ENCODE data around the gene MRPL46.

DNA sequence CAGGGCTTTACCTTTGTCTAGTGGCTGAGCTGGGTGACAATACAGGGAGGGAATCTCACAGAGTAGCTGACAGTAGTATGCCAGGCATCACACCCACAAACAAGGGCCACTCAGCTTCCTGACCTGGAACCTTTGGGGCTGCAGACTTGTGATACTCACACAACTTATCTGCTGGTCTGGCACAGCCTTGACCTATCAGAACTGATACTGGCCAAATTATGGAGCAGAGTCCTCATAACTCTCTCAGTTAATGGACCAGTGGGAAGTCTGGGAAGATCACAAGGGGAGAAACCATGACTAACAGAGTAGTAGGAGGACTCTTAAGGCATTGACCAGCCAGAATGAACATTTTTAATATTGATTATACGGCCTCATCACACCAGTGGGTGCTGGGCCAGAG lies 19.4 kb downstream of the MRPL46 start:
- TF ChIP-seq GATA2 (IDR thresholded peaks at IDR 0.05; ENCODE audit: low read depth, low read length) (no peak), GATA3 (IDR thresholded peaks at IDR 0.05; ENCODE audit: low read depth, low read length) (no peak)

Measured in SH-SY5Y (cell line).